BLaER1 (cell line): ENCODE measurements around the gene TMPRSS11B.

ENCODE experiments used
- H3K27ac ChIP-seq: shearing (Covaris generic); formaldehyde crosslinking; 2 replicates; pipeline ENCODE4 v1.8.1; 2022
- H3K27me3 ChIP-seq: shearing (Covaris generic); formaldehyde crosslinking; 2 replicates; pipeline ENCODE4 v1.8.1; 2022
- H3K36me3 ChIP-seq: shearing (Covaris generic); formaldehyde crosslinking; 2 replicates; pipeline ENCODE4 v1.8.1; 2022
- H3K4me1 ChIP-seq: shearing (Covaris generic); formaldehyde crosslinking; 2 replicates; pipeline ENCODE4 v1.8.1; 2022
- H3K4me2 ChIP-seq: shearing (Covaris generic); formaldehyde crosslinking; 2 replicates; pipeline ENCODE4 v1.8.1; 2022
- H3K4me3 ChIP-seq: shearing (Covaris generic); formaldehyde crosslinking; 2 replicates; pipeline ENCODE4 v1.8.1; 2022
- H3K9ac ChIP-seq: shearing (Covaris generic); formaldehyde crosslinking; 2 replicates; pipeline ENCODE4 v1.8.1; 2022
- H3K9me3 ChIP-seq: shearing (Covaris generic); formaldehyde crosslinking; 2 replicates; pipeline ENCODE4 v1.8.1; 2022
- H4K20me1 ChIP-seq: shearing (Covaris generic); formaldehyde crosslinking; 2 replicates; pipeline ENCODE4 v1.8.1; 2022
- Cebpa-rat ChIP-seq: shearing (Covaris generic); IDR thresholded peaks from 2 replicates; pipeline ENCODE4 v1.8.1; 2022

The TMPRSS11B gene

DNA sequence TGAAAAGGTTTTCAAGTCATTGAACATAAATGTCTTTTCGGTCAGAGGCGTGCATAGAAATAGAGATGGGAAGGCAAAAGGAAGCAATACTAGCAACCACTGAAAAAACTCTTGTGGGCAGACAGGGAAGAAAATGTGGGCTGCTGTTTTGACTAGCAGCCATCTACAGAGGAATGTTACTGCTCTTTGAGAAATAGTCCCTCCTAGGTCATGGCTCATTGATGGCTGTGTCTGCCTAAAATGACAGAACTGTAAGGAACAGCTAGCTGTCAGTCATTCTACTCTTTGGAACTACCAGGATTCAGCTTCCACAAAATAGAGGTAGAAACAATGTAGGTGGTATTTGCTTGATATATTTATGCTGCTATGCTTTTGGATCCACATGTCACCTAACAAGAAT lies 26.9 kb upstream of the TMPRSS11B start:
- Histone ChIP-seq H3K4me2 (no peak overlapping the region), H3K27ac (no peak overlapping the region), H3K9me3 (peaks cover 20% of the 10 kb centered on the region), H3K9ac (no peak overlapping the region), H3K4me3 (no peak overlapping the region), H3K36me3 (no peaks in the 10 kb centered on the region), H4K20me1 (no peaks in the 10 kb centered on the region), H3K27me3 (no peaks in the 10 kb centered on the region), H3K4me1 (peaks cover 12% of the 10 kb centered on the region)
- TF ChIP-seq Cebpa-rat = no peak

GRCh38 chr4:68271851-68272357 lies 26.4 kb upstream of the TMPRSS11B start:
- Histone ChIP-seq H3K4me2 (no peak overlapping the region), H3K9ac (no peak overlapping the region)

GRCh38 chr4:68267433-68267944 lies 22.0 kb upstream of the TMPRSS11B start:
- H4K20me1 ChIP-seq = no peaks in the 10 kb centered on the region
- no peaks in the 10 kb centered on the region for H3K27me3 ChIP-seq
- H3K27ac ChIP-seq = no peak overlapping the region
- H3K36me3 ChIP-seq = no peaks in the 10 kb centered on the region
- no peak for TF ChIP-seq Cebpa-rat
- H3K9ac ChIP-seq = no peak overlapping the region
- H3K4me2 ChIP-seq = no peak overlapping the region
- H3K4me1 ChIP-seq = no peaks in the 10 kb centered on the region
- H3K9me3 ChIP-seq = peaks cover 20% of the 10 kb centered on the region
- H3K4me3 ChIP-seq = no peak overlapping the region

More at GRCh38 chr4:68271851-68272357, 26.4 kb upstream of the TMPRSS11B start:
- H3K4me3 ChIP-seq = no peak overlapping the region
- no peaks in the 10 kb centered on the region for H4K20me1 ChIP-seq
- H3K9me3 ChIP-seq = peaks cover 20% of the 10 kb centered on the region
- H3K27ac ChIP-seq = no peak overlapping the region
- no peak for TF ChIP-seq Cebpa-rat
- peaks cover 12% of the 10 kb centered on the region for H3K4me1 ChIP-seq
- H3K36me3 ChIP-seq = no peaks in the 10 kb centered on the region
- no peaks in the 10 kb centered on the region for H3K27me3 ChIP-seq

DNA sequence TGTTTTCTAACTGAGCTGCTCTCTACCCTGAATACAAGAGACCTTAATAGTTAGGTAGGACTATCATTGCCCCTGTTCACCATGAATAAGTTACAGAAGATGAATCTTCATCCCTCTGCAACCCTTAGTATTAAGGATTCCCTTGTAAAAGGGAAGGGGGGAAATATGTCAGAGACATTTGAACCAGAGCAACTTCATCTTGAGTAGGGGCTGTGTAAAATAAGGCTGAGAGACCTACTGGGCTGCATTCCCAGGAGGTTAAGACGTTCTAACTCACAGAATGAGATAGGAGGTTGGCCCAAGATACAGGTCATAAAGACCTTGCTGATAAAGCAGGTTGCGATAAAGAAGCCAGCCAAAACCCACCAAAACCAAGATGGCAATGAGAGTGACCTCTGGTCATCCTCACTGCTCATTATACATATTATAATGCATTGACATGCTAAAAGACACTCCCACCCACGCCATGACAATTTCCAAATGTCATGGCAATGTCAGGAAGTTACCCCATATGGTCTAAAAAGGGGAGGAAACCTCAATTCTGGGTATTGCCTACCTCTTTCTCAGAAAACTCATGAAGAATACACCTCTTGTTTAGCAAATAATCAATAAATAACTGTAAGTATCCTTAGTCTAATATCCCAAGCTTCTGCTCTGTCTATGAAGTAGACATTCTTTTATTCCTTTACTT lies 19.5 kb upstream of the TMPRSS11B start:
- no peak overlapping the region for H3K27ac ChIP-seq
- no peaks in the 10 kb centered on the region for H3K4me1 ChIP-seq
- peaks cover 10% of the 10 kb centered on the region for H3K9me3 ChIP-seq
- H3K36me3 ChIP-seq = no peaks in the 10 kb centered on the region
- H3K4me2 ChIP-seq = no peak overlapping the region
- TF ChIP-seq Cebpa-rat = no peak
- no peaks in the 10 kb centered on the region for H4K20me1 ChIP-seq
- no peak overlapping the region for H3K4me3 ChIP-seq
- no peaks in the 10 kb centered on the region for H3K27me3 ChIP-seq
- no peak overlapping the region for H3K9ac ChIP-seq

- TF ChIP-seq Cebpa-rat = no peak
- no peak overlapping the region for H3K9ac ChIP-seq
- H4K20me1 ChIP-seq = no peaks in the 10 kb centered on the region
Observed at GRCh38 chr4:68259191-68259590, 13.7 kb upstream of the TMPRSS11B start.

DNA sequence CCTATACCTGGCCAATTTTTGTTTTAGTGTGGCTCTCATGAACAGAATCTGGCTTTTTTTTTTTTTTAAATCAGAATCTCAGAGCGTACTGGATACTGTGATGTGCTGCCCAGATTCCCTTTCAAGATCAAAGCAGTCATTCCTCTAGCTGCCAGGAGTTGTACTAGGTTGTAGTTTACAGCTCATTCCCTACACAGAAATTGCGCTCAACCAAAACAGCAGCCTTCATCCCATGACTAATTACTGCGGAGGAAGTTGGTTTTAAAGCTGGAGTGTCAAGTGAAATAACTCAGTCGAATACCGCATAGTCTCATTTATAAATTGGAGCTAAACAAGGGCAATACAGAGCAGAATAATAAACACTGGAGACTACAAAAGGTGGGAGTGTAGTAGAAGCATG lies 12.2 kb upstream of the TMPRSS11B start:
- H3K27ac ChIP-seq = no peak overlapping the region
- H3K4me3 ChIP-seq = no peak overlapping the region
- no peak for TF ChIP-seq Cebpa-rat
- no peak overlapping the region for H3K9ac ChIP-seq
- H3K4me1 ChIP-seq = no peaks in the 10 kb centered on the region
- H3K9me3 ChIP-seq = no peaks in the 10 kb centered on the region
- no peaks in the 10 kb centered on the region for H4K20me1 ChIP-seq
- H3K36me3 ChIP-seq = no peaks in the 10 kb centered on the region
- H3K4me2 ChIP-seq = no peak overlapping the region
- no peaks in the 10 kb centered on the region for H3K27me3 ChIP-seq

More at GRCh38 chr4:68259191-68259590, 13.7 kb upstream of the TMPRSS11B start:
- Histone ChIP-seq H3K27ac (no peak overlapping the region), H3K4me1 (no peaks in the 10 kb centered on the region), H3K4me2 (no peak overlapping the region), H3K36me3 (no peaks in the 10 kb centered on the region), H3K9me3 (no peaks in the 10 kb centered on the region), H3K27me3 (no peaks in the 10 kb centered on the region), H3K4me3 (no peak overlapping the region)

DNA sequence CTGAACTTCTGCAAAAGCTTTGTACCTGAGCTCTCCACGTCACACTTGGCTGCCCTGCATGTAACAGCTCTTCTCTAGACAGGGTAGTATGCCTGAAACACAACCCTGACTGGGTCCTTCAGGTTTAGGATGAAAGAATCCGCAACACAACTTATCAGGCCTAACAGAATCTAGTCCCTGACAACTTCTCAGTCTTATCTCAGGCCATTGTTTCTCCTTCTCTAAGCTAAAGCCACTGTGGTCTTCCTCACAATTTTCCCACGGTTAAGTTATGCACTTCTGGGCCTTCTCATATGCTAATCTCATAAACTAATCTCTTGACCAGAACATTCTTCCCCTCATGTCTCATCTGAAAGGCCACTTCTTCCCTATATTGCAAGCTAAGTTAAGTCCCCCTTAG lies 10.8 kb upstream of the TMPRSS11B start:
- no peak overlapping the region for H3K9ac ChIP-seq
- H4K20me1 ChIP-seq = no peaks in the 10 kb centered on the region
- no peak overlapping the region for H3K4me3 ChIP-seq
- H3K27me3 ChIP-seq = no peaks in the 10 kb centered on the region
- H3K9me3 ChIP-seq = no peaks in the 10 kb centered on the region
- H3K4me1 ChIP-seq = no peaks in the 10 kb centered on the region
- no peak for TF ChIP-seq Cebpa-rat
- no peak overlapping the region for H3K4me2 ChIP-seq
- H3K36me3 ChIP-seq = no peaks in the 10 kb centered on the region
- H3K27ac ChIP-seq = no peak overlapping the region

DNA sequence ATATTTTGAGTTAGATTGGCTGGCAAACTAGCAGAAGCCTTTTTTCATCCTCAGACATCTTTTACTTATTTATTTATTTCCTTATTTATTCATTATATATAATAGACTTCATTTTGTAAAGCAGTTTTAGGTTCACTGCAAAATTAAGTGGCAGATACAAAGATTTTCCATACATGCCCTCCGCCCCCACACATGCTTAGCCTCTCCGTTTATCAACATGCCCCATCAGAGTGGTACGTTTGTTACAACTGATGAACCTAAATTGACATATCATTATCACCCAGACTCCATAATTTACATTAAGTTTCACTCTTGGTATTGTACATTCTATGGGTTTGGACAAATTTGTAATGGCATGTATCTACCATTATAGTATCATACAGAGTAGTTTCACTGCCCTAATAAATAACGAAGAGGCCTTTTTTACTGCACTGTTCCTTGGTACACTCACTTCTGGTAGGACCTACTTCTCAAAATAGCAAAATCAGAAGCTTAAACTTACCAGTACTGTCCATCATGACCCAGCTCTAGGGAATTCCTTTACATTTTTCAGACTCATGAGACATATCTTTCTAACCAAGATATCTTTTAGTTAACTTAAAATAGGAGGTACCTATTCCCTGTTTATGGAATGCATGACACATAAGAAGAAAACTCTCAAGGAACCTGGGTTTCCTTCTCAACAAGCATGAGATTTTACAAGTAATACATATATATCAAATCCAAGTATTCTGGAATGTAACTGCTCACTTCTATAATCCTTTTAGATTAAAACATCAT lies 4.8 kb upstream of the TMPRSS11B start:
- TF ChIP-seq Cebpa-rat = no peak
- Histone ChIP-seq H3K4me1 (no peaks in the 10 kb centered on the region), H3K27ac (no peak overlapping the region), H4K20me1 (no peaks in the 10 kb centered on the region), H3K4me2 (no peak overlapping the region), H3K4me3 (no peak overlapping the region), H3K36me3 (no peaks in the 10 kb centered on the region), H3K9ac (no peak overlapping the region), H3K27me3 (no peaks in the 10 kb centered on the region), H3K9me3 (no peaks in the 10 kb centered on the region)

DNA sequence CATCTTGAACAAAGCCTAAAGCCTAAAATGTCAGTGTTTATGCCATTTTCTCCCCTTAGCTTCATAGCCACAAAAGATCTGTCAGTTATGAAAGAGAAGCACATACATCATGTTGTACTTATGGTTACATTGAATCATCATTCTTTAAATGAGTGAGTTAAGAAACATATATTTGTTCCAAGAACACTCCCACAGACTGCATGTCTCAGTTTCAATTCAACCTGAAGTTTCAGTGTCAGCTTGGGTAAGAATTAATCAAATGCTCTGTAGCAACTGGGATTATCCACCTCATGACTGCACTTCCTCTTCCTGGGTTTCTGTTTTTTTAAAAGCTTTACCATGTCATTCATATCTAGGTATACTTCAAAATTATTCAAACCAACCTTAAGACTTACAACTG lies 3.9 kb upstream of the TMPRSS11B start:
- H3K27me3 ChIP-seq = no peaks in the 10 kb centered on the region
- no peaks in the 10 kb centered on the region for H3K9me3 ChIP-seq
- H3K4me2 ChIP-seq = no peak overlapping the region
- no peaks in the 10 kb centered on the region for H3K36me3 ChIP-seq
- no peak overlapping the region for H3K27ac ChIP-seq
- no peak overlapping the region for H3K9ac ChIP-seq
- H3K4me1 ChIP-seq = no peaks in the 10 kb centered on the region
- H3K4me3 ChIP-seq = no peak overlapping the region
- TF ChIP-seq Cebpa-rat = no peak
- H4K20me1 ChIP-seq = no peaks in the 10 kb centered on the region

DNA sequence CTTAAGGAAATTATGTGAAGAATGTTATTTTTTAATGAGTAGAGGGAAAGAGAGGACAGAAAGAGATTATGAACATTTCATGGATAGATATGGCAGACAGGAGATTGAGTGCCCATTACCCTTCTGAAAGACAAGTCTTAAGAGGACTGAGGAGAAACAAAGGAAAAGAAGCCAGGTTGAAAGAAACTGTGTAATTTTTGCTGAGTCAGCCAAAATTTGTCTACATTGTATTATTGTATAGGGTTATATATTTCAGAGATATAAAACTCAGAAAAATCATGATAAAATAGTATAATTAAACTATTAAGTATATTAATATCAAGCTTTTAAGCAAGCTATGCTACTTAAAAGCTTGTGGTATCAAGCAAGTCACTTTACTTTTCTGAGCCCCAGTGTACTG lies 4.9 kb downstream of the TMPRSS11B start:
- H3K36me3 ChIP-seq = no peaks in the 10 kb centered on the region
- H3K9me3 ChIP-seq = no peaks in the 10 kb centered on the region
- no peaks in the 10 kb centered on the region for H3K4me1 ChIP-seq
- no peak for TF ChIP-seq Cebpa-rat
- no peak overlapping the region for H3K9ac ChIP-seq
- H3K27me3 ChIP-seq = no peaks in the 10 kb centered on the region
- no peak overlapping the region for H3K4me2 ChIP-seq
- H4K20me1 ChIP-seq = no peaks in the 10 kb centered on the region
- no peak overlapping the region for H3K4me3 ChIP-seq
- H3K27ac ChIP-seq = no peak overlapping the region
